Amygdala (tissue), 56 donors: Measurements from ENCODE around the gene TSC22D4.

Source experiments
- DNase-seq, 56 donors: peaks; one replicate each; lab custom pipeline; 2025; lab: John Stamatoyannopoulos, UW

TSC22D4 gene

GRCh38 chr7:100430493-100431285 is 48.3 kb downstream of the TSC22D4 start:
- DNase-seq: no peak

DNA sequence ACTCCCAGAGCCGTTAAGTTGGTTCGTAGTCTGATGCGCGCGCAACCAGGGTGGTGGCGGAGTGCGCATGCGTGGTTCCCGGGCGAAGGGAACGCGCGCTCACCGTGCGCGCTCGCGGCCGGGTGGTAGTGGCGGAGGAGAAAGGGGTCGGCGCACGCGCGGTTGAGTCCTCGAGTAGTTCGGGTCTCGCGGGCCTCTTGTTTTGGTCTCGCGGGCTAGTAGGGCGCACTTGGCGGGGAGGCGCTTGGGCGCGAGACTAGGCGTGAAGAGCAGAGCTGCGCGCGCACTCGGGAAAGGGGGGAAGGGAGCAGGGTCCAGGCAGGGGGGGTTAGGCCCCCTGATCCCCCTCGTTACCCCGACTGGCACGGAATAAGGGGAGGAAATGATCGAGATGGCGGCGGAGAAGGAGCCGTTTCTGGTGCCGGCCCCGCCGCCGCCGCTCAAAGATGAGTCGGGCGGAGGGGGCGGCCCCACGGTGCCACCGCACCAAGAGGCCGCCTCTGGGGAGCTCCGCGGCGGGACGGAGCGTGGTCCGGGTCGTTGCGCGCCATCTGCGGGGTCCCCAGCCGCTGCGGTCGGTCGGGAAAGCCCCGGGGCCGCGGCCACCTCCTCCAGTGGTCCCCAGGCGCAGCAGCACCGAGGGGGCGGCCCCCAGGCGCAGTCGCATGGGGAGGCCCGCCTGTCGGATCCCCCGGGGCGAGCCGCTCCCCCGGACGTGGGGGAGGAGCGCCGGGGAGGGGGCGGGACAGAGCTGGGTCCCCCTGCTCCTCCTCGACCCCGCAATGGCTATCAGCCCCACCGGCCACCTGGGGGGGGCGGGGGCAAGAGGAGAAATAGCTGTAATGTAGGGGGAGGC is 49.1 kb downstream of the TSC22D4 start, which contains the start of gene MEPCE:
MEPCE (plus strand) TSS at position 195 of the 856 bp plus-strand sequence; CDS start at position 383, 188 bp downstream.
- DNase-seq: peak; percentile 67 to 97 (median 91)

GRCh38 chr7:100428967-100429636 is 49.9 kb downstream of the TSC22D4 start:
- DNase-seq: peak; percentile 88 to 100 (median 98)

- DNase-seq: peak; percentile 65 to 98 (median 92)
Measured at GRCh38 chr7:100428199-100428966, 50.6 kb downstream of the TSC22D4 start, which contains the start of gene ZCWPW1. Gene ZCWPW1 (minus strand): TSS chr7:100428703. CDS start chr7:100420649, 8,054 bp downstream.

GRCh38 chr7:100427762-100428198 is 51.2 kb downstream of the TSC22D4 start:
- DNase-seq: no peak

- no peak for DNase-seq
Measured at GRCh38 chr7:100426516-100426915, 52.5 kb downstream of the TSC22D4 start.

GRCh38 chr7:100425347-100425746 is 53.7 kb downstream of the TSC22D4 start:
- no peak for DNase-seq

DNA sequence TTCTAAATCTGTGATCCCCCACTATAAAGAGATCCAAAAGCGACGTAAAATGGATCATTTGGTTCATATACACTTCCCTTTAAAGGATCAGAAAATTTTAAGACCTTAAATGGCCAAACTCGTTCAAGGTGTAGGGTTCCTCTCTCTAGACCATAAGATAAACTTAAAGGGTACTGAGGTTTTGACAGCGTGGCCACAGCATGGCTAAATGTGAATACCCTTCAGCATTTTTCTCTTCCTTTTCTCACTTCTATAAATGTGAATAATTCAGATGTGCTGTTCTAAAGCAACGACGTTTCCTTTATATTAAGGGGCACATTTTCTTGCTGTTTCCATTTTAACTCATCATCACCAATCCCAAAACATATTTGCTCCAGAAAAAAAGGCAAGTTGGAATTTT is 55.7 kb downstream of the TSC22D4 start:
- DNase-seq: no peak

- DNase-seq: no peak
Measured at GRCh38 chr7:100419660-100420226, 59.3 kb downstream of the TSC22D4 start.

GRCh38 chr7:100418930-100419659 is 59.9 kb downstream of the TSC22D4 start:
- DNase-seq: no peak
